GM18870 (cell line): ENCODE results near the gene SH3GL3.

Experiments used
- ATAC-seq: cut with Tn5 transposase; IDR thresholded peaks from one replicate; pipeline ENCODE4 v1.9.1; 2021; ENCODE audit warnings: moderate library complexity; ENCODE audit not compliant: unreplicated experiment

The SH3GL3 gene

GRCh38 chr15:83565138-83565537 is 118.0 kb downstream of the SH3GL3 start:
- no peak for ATAC-seq

DNA sequence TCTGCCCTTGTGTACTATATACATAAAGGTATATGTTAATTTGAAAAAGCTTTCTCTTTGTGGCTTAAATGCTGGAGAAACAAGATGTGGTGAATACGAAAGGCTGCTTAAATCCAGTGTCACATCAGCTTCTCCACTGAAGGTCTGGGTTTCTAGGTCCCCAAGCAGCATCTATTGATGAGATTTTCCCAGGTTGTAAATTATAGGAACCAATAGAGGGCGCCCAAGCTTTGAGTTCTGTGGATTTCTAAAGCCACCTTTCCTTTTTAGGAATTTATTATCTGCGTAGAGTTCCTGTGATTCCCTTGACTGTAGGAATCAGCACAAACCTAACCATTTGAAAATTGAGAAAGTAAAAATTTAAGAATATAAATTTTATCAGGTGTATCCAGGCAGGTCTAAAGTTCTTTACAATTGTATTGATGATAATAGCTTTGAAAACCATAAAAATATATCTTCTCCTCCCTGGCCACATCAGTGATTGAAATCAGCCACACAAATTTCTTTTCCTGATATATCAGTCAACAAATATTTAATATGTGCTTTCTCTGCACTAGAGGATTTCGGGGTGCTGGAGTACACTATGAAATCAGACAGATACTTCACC is 118.5 kb downstream of the SH3GL3 start:
- no peak for ATAC-seq

GRCh38 chr15:83567318-83567717 is 120.2 kb downstream of the SH3GL3 start:
- no peak for ATAC-seq

DNA sequence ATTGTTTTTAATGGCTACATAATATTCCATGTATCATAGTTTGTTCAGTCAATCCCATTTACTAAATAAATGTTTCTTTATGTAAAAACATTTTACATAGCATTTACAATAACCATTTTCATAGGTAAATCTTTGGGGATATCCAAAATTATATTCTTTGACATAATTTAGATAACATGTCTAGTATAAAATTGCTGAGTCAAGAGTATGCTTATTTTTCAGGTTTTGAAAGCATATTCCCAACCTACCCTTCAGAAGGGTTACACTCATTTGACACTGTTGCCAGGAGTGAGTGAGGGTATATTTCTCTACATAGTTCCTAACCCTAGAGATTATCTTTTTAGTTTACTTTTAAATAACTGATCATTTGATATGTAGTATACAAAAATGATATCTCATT is 122.2 kb downstream of the SH3GL3 start:
- no peak for ATAC-seq

- no peak for ATAC-seq
Observed at GRCh38 chr15:83570756-83571155, 123.6 kb downstream of the SH3GL3 start.

DNA sequence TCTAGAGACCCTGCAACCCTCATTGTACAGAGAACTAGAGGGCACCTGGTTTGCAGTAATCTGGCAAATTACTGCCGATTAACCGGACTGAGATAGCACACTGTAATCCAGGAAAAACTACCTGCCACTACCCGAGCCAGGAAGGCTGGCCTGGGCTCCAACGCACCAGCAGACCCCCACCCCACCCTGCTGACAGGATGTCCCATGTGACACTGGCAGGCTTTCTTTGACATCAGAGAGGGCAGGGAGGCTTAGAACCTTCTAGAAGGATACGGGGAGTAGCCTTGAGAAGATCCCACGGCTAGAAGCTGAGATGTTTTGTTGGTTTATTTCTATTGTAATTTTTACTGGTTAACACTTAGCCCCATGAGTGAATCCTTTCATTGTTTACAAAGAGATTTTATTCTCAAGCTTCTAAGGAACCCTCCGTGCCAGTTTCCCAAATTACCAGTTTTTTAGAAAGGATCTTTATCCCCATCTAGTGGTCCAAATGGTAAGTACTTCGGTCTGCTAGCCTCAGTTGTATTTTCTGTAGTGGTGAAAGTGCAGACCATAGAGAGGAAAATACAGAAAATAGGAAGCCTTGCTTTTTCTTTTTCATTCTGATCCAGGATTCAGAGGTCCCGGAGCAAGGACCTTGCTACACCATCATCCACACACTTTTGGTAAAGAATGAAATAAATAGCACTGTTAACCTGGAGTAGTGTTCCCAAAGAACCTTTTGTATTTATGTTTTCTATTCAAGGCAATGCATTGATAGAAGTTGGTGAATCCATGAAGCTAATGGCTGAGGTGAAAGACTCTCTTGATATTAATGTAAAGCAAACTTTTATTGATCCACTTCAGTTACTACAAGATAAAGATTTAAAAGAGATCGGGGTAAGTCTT is 124.9 kb downstream of the SH3GL3 start:
- ATAC-seq: no peak

DNA sequence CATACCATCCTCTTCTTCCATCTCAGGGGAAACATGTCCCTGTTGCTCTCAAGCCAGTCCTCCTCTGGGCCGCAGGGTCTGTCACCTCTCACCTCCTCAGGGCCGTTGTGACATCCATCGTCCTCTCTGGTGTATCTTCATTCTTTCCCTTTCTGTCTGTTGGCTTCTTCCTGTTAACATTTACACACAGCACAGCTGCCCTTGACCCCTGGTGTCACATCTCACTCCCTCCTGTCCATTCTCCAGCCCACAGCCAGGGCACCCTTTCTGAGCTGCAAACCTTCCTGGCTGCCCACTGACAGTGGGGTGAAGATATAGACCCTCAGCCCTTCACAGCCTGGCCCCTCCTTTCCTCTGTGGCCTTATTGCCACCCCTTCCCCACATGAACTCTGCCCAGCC is 127.2 kb downstream of the SH3GL3 start:
- no peak for ATAC-seq

- ATAC-seq: no peak
Observed at GRCh38 chr15:83578691-83579090, 131.6 kb downstream of the SH3GL3 start.

DNA sequence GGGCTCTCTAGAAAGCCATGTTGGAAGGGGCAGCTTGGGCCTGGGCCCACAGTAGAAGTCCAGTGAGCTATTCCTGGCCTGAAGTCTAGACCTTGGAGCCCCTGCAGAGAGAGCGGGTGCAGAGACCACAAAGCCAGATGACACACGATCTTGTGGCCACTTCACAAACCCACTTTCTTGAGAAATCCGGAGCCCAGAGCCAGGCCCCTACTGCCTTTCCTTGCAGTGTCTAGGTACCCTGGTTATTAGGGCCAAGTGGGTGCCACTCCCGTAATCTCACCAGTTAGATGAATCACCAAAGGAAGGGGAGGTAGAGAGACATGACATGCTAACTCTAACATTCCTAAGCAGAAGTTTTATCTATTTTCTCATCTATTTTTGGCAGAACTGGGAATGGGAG is 134.2 kb downstream of the SH3GL3 start:
- ATAC-seq: no peak

GRCh38 chr15:83582381-83582780 is 135.2 kb downstream of the SH3GL3 start:
- ATAC-seq: no peak

DNA sequence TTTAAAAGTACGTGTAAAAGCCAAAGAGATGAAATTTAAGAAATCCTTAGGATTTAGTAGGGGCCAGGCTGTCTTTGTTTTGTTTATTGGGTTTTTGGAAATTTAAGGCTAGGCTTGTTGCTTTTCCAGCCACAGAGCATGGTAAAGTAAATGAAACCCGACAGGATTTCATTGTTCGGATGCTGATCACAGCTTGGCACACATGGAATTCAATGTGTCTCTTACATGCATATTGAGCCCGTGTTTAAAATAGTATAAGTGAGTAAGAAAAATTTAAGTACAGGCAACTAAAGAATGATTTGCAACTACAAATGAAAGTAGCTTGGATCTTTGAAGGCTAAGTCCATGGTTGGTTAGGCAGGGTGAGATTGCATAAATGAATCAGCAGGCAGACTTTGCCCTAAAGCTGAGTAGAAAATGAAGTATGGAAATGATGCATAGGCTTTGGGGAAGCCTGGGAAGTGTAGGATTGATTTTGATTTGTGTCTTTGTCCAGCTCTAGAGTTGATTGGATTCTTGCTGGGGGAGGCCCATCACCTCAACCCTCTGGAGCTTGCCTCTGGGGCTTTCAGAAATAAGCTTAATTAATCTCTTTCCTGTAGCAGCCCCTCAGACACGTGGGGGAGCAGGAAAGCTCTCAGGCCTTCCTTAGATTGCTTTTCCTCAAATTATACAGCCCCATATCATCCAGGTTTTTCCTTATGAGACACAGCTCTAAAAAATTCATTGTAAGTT is 138.6 kb downstream of the SH3GL3 start:
- ATAC-seq: no peak

DNA sequence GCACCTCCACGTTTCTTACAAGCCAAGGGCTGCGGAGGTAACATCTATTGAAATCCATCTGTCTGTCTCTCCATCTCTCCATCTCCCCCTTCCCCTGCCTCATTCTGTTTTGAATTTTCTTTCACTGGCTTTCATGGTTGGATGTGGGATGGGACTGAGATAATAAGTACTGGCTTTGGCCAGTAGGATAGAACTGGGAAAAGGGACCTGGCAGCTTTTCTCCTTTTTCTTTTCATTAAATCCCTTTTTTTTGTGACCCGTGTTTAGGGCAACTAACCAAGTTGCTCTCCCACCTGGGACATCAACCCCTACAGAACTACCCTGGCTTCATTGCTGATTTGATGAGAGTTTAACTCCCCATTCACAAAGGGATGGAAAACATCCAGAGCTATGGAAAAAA is 139.9 kb downstream of the SH3GL3 start:
- ATAC-seq: no peak

- ATAC-seq: no peak
Observed at GRCh38 chr15:83588441-83588840, 141.3 kb downstream of the SH3GL3 start.

DNA sequence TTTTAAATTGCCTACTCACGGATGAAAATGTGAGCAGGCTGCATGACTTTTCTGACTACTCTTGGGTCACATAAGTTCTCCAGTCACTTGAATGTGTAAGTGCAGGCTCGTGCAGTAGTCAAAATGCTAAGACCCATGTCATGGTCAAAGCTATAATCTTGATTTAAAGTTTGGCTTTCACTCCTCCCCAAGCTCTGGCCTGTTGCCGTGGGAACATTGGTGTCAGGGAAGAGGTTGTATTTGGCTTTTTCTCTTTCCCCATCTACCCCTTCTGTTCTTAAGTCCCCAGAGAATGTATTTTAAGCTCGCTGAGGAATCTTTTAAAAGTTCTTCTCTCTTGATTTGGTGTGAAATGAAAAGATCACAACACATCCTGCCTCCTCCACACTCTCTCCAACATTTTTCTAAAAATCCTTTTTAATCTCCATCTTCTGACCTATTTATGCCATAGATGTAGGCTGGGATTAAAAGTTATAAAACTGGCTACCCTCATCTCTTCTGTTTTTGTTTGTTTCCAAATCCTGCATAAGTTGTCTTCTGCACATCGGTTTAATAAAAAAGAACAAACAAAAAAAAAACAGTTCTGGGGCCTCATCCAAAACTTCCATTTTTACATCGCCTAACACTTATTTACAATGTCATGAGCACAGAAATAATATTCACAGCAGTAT is 145.4 kb downstream of the SH3GL3 start:
- ATAC-seq: no peak

DNA sequence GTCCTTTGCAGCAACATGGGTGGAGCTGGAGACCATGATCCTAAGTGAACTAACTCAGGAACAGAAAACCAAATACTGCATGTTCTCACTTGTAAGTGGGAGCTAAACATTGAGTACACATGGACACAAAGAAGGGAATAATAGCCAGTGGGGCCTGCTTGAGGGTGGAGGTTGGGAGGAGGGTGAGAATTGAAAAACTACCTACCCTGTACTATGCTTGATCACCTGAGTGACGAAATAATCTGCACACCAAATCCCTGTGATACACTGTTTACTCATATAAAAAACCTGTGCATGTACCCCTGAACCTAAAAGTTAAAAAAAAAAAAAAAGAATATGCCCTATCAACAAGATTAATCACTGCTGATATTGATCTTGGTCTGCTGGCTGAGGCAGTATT is 148.1 kb downstream of the SH3GL3 start:
- ATAC-seq: no peak

GRCh38 chr15:83598031-83598430 is 150.9 kb downstream of the SH3GL3 start:
- no peak for ATAC-seq

- no peak for ATAC-seq
Observed at GRCh38 chr15:83602021-83602420, 154.9 kb downstream of the SH3GL3 start.

DNA sequence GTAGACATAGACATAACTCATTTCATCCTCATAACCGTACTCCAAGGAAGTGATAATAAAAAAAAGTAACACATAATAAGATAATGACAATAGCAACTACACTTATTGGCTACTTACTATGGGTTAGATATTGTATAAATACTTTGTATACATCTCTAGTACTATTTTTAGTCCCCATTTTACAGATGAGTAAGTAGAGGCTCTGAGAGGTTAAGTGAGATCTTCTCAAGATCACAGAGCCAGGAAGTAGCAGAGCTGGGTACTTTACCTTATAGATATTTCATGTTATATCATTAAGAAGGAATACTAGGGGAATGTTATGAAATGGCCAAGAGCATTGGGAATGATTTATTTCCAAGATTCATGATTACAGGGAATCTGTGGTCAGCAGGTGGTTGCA is 157.4 kb downstream of the SH3GL3 start:
- ATAC-seq: no peak

DNA sequence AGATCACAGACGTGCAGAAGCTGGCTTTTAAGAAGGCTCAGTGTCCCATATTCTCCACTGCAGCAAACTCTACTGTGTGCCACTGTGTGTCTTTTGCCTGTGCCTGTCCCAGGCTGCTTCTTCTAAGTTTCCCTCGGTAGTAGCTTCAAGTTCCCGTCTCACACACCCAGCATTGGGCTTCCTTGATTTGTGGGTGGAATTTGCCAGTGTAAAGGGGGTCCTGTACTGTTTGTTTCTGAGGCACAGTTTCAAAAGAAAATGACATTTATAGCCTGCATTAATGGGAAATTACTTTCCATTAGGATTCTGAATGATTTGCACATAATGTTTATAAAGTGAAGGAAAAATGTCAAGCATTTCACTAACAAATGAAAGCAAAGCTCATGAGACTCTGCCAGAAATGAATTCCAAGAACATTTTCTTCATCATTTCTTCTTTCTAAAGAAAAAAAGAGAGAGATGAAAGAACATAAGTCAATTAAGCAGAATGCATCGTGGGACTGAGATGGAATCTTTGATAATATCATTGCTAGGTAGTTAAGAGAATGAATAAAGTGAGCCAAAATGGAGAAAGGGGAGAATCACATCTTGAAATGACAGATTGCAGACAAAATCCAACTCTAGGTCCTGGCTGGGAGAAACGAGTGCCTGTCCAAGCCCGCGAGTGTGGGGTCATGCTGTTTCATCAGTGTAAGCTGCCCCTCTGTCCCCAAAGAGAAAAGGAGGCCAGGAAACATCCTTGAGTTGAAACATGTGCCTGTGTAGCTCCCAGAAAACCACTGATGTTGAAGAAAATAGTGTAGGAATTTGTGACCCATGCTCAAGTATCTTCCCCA is 158.2 kb downstream of the SH3GL3 start:
- ATAC-seq: no peak

GRCh38 chr15:83610132-83610531 is 163.0 kb downstream of the SH3GL3 start:
- no peak for ATAC-seq
